HG03457 (cell line): Measurements from ENCODE around the gene TMEM167A.

Experiments
- ATAC-seq: cut with Tn5 transposase; IDR thresholded peaks from one replicate; pipeline ENCODE4 v1.9.1; 2021; ENCODE audit warnings: moderate number of reproducible peaks; ENCODE audit not compliant: unreplicated experiment

The TMEM167A gene

GRCh38 chr5:83036991-83037575 is 40.1 kb downstream of the TMEM167A start:
- no peak for ATAC-seq

GRCh38 chr5:83035373-83036100 is 41.7 kb downstream of the TMEM167A start:
- no peak for ATAC-seq

GRCh38 chr5:83034528-83035207 is 42.5 kb downstream of the TMEM167A start:
- ATAC-seq, result no peak

GRCh38 chr5:83034036-83034435 is 43.2 kb downstream of the TMEM167A start:
- no peak for ATAC-seq

- no peak for ATAC-seq
These were observed 45.8 kb downstream of the TMEM167A start for GRCh38 chr5:83031381-83031780.

GRCh38 chr5:83029912-83030311 is 47.3 kb downstream of the TMEM167A start:
- no peak for ATAC-seq

GRCh38 chr5:83026930-83027687 is 50.1 kb downstream of the TMEM167A start:
- no peak for ATAC-seq

GRCh38 chr5:83026516-83026915 is 50.7 kb downstream of the TMEM167A start:
- ATAC-seq, result no peak

GRCh38 chr5:83025690-83026478 is 51.3 kb downstream of the TMEM167A start:
- no peak for ATAC-seq

GRCh38 chr5:83022334-83022733 is 54.9 kb downstream of the TMEM167A start:
- no peak for ATAC-seq

GRCh38 chr5:83015676-83016075 is 61.5 kb downstream of the TMEM167A start:
- no peak for ATAC-seq

- peak; percentile 99 for ATAC-seq
These were observed 65.2 kb downstream of the TMEM167A start for GRCh38 chr5:83011985-83012384.

GRCh38 chr5:83009408-83009807 is 67.8 kb downstream of the TMEM167A start:
- ATAC-seq, result no peak

GRCh38 chr5:83007755-83008154 is 69.4 kb downstream of the TMEM167A start:
- ATAC-seq, result no peak

- no peak for ATAC-seq
These were observed 70.4 kb downstream of the TMEM167A start for GRCh38 chr5:83006683-83007283.

GRCh38 chr5:83003791-83004190 is 73.4 kb downstream of the TMEM167A start:
- no peak for ATAC-seq
